Ascending aorta (tissue), 2 donors: Measurements from ENCODE around the gene SACM1L. TPM values are rescaled to one million over a fixed set of nuclear protein-coding genes. Genes with fewer than 3 reads are reported as not detected.

Experiments
- DNase-seq, 2 donors: peaks; one replicate each; pipeline ENCODE4 v3.0.0-alpha.2; 2019; ENCODE audit warnings: low spot score in 2 of 2
- H3K27ac ChIP-seq, 2 donors: fragments of 200-600 bp; sonication (generic); one replicate each; pipeline ENCODE4 v1.5.1; 2016 to 2017; ENCODE audit warnings: mild to moderate bottlenecking in 1 of 2
- H3K27me3 ChIP-seq: fragments of 200-600 bp; sonication (generic); one replicate; pipeline ENCODE4 v1.5.1; 2017
- H3K36me3 ChIP-seq, 2 donors: fragments of 200-600 bp; sonication (generic); one replicate each; pipeline ENCODE4 v1.5.1; 2016
- H3K4me1 ChIP-seq, 2 donors: fragments of 200-600 bp; sonication (generic); one replicate each; pipeline ENCODE4 v1.5.1; 2016 to 2017; ENCODE audit warnings: mild to moderate bottlenecking in 1 of 2
- H3K4me3 ChIP-seq, 2 donors: fragments of 200-600 bp; sonication (generic); one replicate each; pipeline ENCODE4 v1.5.1; 2016 to 2017; ENCODE audit warnings: mild to moderate bottlenecking in 1 of 2
- H3K9me3 ChIP-seq, 2 donors: fragments of 200-600 bp; sonication (generic); one replicate each; pipeline ENCODE4 v1.5.1; 2016
- intact Hi-C: fragments of 100-400 bp; cut with DNase I; formaldehyde crosslinking; loops from one replicate; pipeline ENCODE4 v1.15.1; 2023
- total RNA-seq: library from RNA; depleted of rRNA; stranded (reverse); fragments of >200 nt; gene quantifications from one replicate; pipeline ENCODE4 v1.1.0, GENCODE V29; 2016
- TF ChIP-seq, protein P1 (sequence below), 3 experiments: fragments of 200-600 bp in 2 of 3; fragments of 450-650 bp in 1 of 3; sonication (generic) in 2 of 3; IDR thresholded peaks; one replicate each; pipeline ENCODE4 v1.5.1; 2016 to 2019; ENCODE audit warnings: antibody characterized with exemption in 3 of 3, mild to moderate bottlenecking in 1 of 3, moderate library complexity in 1 of 3

Gene SACM1L, protein sequence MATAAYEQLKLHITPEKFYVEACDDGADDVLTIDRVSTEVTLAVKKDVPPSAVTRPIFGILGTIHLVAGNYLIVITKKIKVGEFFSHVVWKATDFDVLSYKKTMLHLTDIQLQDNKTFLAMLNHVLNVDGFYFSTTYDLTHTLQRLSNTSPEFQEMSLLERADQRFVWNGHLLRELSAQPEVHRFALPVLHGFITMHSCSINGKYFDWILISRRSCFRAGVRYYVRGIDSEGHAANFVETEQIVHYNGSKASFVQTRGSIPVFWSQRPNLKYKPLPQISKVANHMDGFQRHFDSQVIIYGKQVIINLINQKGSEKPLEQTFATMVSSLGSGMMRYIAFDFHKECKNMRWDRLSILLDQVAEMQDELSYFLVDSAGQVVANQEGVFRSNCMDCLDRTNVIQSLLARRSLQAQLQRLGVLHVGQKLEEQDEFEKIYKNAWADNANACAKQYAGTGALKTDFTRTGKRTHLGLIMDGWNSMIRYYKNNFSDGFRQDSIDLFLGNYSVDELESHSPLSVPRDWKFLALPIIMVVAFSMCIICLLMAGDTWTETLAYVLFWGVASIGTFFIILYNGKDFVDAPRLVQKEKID
- total RNA-seq, result 7.2 TPM

DNA sequence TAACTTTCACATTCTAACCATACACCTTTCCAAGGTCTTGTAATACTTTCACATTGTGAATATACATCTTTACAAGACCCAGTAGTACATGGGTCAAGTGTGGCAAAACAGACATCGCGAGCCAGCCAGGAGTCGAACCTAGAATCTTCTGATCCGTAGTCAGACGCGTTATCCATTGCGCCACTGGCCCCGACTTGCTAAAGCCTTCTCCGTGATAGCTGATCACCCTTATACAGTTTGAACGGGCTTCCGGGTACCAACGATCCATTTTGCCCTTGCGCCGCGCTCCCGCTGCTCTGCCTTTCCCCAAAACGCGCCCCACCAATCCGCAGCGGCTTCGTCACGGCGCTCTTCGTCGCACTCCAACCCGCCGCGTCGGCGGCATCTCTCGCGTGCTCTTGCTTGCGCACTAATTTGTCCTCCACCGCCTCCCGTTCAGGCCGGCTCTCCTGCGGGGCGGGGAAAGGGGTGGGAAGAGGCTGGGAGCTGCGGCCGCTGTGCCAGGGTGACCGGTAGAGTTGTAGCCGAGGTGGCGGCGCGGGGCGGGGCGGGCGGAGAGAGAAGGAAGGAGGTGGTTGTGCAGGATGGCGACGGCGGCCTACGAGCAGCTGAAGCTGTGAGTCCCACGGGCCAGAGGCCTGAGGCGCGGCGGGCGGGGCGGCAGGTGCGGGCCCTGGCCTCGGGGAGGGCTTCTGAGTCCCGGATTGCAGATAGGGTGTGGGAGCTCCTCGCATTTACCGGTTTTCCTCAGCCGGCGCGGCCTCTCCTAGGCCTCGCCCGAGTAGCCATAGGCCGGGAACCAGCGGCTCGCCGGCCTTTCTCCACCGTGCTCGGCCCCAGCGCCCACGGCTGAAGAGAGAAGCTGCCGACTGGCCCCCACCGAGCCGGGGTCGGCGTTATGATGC, at the start of gene SACM1L:
SACM1L (plus strand) TSS at position 515 of the 905 bp plus-strand sequence; CDS start at position 585, 70 bp downstream.
- intact Hi-C loops, result loop anchor here (1.0 to 10.0 kb wide), 2 partner anchors 21 to 306 kb away; partner anchors contain the start of gene FYCO1
- Histone ChIP-seq H3K4me3 (peak within 1 kb of the TSS; percentile 79 to 81), H3K9me3 (no peaks in the 10 kb centered on the region), H3K4me1 (peaks cover 0 to 25% of the 10 kb centered on the region in 2 donors), H3K27ac (peak within 1 kb of the TSS; percentile 81 to 89), H3K36me3 (peaks cover 0 to 10% of the 10 kb centered on the region in 2 donors), H3K27me3 (no peaks in the 10 kb centered on the region)
- DNase-seq, result peak; percentile 94 to 99
- TF ChIP-seq, protein P1, sequence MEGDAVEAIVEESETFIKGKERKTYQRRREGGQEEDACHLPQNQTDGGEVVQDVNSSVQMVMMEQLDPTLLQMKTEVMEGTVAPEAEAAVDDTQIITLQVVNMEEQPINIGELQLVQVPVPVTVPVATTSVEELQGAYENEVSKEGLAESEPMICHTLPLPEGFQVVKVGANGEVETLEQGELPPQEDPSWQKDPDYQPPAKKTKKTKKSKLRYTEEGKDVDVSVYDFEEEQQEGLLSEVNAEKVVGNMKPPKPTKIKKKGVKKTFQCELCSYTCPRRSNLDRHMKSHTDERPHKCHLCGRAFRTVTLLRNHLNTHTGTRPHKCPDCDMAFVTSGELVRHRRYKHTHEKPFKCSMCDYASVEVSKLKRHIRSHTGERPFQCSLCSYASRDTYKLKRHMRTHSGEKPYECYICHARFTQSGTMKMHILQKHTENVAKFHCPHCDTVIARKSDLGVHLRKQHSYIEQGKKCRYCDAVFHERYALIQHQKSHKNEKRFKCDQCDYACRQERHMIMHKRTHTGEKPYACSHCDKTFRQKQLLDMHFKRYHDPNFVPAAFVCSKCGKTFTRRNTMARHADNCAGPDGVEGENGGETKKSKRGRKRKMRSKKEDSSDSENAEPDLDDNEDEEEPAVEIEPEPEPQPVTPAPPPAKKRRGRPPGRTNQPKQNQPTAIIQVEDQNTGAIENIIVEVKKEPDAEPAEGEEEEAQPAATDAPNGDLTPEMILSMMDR (IDR thresholded peaks at IDR 0.05), result peak in 1 of 3 experiments; percentile 3

DNA sequence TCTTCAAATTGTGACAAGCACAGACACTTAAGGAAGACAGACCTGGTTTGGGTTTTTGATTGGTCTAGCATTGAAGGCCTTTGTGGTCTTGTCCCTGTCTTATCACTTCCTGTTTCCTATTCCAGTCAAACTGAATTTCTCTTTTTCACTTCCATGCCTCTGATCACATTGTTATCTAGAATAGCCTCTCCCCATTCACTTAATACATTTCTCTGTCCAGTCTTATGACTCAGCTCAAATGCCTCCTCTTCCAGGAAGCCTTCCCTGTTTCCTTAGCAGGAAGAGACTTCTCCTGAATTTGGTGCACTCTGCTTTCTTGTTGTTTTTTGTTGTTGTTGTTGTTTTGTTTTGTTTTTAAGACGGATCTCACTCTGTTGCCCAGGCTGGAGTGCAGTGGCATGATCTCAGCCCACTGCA, 49.1 kb upstream of the SACM1L start:
- H3K4me1 ChIP-seq, result peaks cover 9 to 29% of the 10 kb centered on the region in 2 donors
- no peak overlapping the region for H3K27ac ChIP-seq
- H3K9me3 ChIP-seq, result no peaks in the 10 kb centered on the region
- H3K4me3 ChIP-seq, result no peak overlapping the region
- no peak for DNase-seq
- intact Hi-C loops, result no loop called here
- no peaks in the 10 kb centered on the region for H3K27me3 ChIP-seq
- TF ChIP-seq, protein P1 (IDR thresholded peaks at IDR 0.05), result no peak
- peaks cover 3 to 14% of the 10 kb centered on the region in 2 donors for H3K36me3 ChIP-seq

DNA sequence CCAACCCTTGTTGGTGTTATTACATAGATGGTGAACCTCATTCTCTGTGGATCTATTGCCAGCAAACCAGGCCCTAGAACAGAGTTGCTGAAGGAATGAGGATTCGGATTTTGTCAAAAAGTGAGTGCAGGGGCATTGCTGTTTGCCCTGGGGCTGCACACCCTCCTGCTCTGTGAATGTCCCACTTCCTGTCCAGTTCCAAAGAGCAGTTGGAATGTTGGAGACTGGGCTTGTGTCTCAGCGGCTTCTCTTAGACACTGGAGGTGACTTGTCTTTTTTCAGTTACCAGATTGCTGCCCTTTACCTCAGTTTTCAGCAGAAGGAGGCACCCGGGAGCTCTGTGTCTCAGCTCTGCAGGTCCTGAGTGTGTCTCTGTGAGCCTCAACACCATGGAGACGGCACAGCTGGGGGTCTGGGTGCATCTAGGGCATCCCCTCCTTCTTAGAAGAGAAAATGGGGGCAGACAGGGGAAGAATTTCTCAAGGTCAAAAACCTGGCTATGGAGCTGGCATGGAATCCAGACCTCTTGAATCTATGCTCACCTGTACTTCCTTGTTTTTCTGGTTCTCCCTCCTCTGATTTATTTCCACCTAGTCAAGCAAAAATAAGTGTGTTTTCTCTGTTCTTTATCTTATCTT, 48.4 kb upstream of the SACM1L start:
- Histone ChIP-seq H3K36me3 (peaks cover 3 to 14% of the 10 kb centered on the region in 2 donors), H3K9me3 (no peaks in the 10 kb centered on the region), H3K27me3 (no peaks in the 10 kb centered on the region), H3K4me1 (peaks cover 11 to 32% of the 10 kb centered on the region in 2 donors), H3K4me3 (no peak overlapping the region), H3K27ac (no peak overlapping the region)
- TF ChIP-seq, protein P1 (IDR thresholded peaks at IDR 0.05), result no peak
- intact Hi-C loops, result no loop called here
- no peak for DNase-seq

DNA sequence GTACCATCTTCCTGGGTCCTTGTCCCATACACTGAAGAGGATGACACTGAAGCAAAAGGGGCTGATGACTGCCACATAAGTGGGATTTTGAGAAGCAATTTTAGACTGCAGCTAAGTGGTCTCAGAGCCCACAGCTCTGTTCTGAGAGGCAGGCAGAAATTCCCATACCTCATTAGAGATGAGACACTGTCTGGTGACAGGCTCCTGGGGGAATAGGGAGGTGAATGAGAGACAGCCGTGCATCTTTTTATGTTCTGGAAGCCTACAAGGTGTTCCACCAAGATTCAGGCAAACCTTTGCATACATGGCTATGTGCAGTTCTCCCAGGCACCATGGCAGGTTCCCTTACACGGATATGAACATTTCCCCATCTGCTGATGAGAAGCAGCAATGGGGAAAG, 47.4 kb upstream of the SACM1L start:
- Histone ChIP-seq H3K4me3 (no peak overlapping the region), H3K27ac (no peak overlapping the region), H3K9me3 (no peaks in the 10 kb centered on the region), H3K4me1 (peaks cover 20 to 39% of the 10 kb centered on the region in 2 donors), H3K36me3 (peaks cover under 1 to 8% of the 10 kb centered on the region in 2 donors), H3K27me3 (no peaks in the 10 kb centered on the region)
- no peak for DNase-seq
- TF ChIP-seq, protein P1 (IDR thresholded peaks at IDR 0.05), result no peak
- intact Hi-C loops, result no loop called here

DNA sequence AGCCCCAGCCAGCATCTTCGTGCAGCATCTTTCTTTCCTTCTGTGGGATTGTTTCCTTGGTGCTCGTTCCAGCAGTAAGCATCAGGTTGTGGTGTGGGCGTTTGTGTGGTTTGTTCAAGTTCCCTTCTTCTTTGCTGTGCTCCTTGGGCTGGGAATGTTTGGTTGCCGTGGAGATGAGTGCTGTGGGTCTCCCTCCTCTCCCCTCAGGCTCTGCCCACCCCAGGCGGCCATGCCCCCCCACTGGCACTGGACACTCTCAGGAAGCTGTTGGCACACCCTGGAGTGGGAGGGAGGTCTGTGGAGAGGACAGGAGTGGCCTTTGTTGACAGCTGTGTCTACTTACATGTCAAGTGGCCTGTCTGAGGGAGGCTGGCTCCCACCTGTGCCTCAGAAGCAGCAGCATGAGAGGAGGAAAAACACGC, 46.5 kb upstream of the SACM1L start:
- Histone ChIP-seq H3K4me3 (no peak overlapping the region), H3K27ac (peak overlapping the region; percentile 91 to 94), H3K4me1 (peaks cover 20 to 46% of the 10 kb centered on the region in 2 donors), H3K36me3 (no peaks in the 10 kb centered on the region), H3K9me3 (no peaks in the 10 kb centered on the region), H3K27me3 (no peaks in the 10 kb centered on the region)
- no peak for DNase-seq
- intact Hi-C loops, result no loop called here
- TF ChIP-seq, protein P1 (IDR thresholded peaks at IDR 0.05), result no peak
